Subcutaneous adipose tissue (tissue), 4 donors: ENCODE measurements around the gene MUC2. TPM values are rescaled to one million over a fixed set of nuclear protein-coding genes. Genes with fewer than 3 reads are reported as not detected.

Experiments
- CTCF ChIP-seq: fragments of 450-650 bp; IDR thresholded peaks from one replicate; pipeline ENCODE4 v1.5.1; 2016; ENCODE audit warnings: low read depth, mild to moderate bottlenecking, control low read depth, antibody characterized with exemption, moderate library complexity
- total RNA-seq, 4 donors: library from RNA; depleted of rRNA; stranded (reverse); fragments of >200 nt; gene quantifications; one replicate each; pipeline ENCODE4 v1.1.0, GENCODE V29; 2016

Gene MUC2
- total RNA-seq, 4 donors from 2014 or later = under 0.01 to 1.3 TPM; not detected in 2

- no peak for TF ChIP-seq CTCF
These were observed 3.8 kb upstream of the MUC2 start for GRCh38 chr11:1070594-1071462.

DNA sequence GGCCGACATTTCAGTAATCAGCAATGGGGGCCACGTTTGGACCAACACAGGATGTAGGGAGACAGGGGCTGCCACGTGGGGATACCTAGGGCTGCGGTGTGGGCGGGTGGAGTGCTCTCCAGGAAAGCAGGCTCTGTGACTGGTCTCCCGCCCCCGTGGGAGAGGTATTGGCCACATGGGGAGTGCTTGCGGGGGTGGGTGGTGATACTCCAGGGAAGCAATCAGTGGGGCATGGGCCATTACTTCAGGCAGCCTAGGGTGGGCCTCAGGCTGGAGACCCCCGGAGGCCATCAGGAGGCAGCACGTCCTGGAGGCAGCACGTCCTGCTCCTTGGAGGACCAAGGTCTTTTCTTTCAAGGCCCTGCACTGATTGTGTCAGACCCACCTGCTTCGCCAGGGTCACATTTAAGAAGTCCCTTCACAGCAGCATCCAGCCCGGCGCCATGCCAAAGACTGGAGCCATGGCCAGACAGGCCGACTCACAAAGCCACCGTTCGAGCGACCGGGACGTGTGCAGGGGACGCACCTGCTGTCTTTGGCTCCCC, 3.0 kb upstream of the MUC2 start:
- TF ChIP-seq CTCF = no peak

GRCh38 chr11:1072116-1072820, 2.4 kb upstream of the MUC2 start:
- no peak for TF ChIP-seq CTCF

GRCh38 chr11:1072821-1073231, 1.8 kb upstream of the MUC2 start:
- TF ChIP-seq CTCF = no peak

DNA sequence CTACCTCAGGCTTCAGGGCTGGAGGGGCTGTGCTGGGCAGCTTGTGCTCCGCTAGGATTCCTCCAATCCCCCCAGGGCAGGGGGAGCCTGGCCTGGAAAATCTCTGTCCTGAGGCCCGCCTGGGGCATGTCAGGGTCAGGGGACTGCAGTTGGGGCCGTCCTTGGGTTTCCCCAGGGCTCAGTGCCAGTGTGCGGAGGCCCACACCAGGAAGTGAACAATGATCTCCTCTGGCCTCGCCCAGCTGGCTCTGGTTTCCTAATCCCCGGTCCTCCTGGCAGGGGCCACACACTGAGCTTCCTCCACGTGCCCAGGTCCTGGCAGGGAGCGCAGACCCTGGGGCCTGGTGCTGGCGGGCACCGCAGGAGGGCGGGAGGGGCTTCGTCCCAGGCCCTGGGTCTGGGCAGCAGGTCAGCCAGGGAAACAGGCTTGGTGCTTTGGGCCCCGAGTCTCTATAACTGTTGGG, 1.4 kb upstream of the MUC2 start:
- TF ChIP-seq CTCF = no peak

DNA sequence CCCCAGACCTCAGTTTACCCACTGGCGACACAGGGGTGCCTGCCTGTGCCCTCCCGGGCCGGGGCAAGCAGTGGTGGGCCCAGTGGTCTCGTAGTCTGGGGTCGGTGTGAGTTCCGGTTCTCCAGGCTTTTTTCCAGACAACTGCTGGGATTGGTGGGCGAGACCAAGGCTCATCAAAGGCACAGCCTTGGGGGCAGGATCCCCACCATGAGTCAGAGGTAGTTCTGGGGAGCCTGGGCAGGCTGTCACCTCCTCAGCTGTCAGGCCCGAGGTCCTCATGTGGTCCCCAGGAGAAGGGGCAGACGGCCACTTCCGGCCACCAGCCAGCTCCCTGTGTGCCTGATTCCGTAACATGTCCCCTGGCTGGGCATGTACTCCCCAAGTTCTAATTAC, 827 bp upstream of the MUC2 start:
- no peak for TF ChIP-seq CTCF

DNA sequence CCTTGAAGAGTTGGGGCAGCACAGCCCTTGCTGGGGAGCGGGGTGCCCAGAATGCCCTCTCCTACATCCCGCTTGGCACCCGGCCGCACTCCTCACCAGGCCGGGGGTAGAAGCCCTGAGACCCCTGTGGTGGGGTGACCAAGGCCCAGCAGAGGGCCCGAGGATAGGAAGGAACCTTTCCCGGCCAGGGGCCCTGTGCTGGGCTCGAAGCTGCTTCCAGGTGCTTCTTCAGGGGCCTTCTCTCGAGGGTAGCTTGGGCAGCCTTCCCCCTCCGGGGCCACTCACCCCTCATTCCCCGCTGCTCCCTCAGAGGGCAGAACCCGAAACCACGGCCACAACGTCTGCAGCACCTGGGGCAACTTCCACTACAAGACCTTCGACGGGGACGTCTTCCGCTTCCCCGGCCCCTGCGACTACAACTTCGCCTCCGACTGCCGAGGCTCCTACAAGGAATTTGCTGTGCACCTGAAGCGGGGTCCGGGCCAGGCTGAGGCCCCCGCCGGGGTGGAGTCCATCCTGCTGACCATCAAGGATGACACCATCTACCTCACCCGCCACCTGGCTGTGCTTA, 752 bp downstream of the MUC2 start:
- no peak for TF ChIP-seq CTCF
